Endothelial cell of coronary artery (primary cell): ENCODE results near the gene PKMYT1. TPM values are rescaled to one million over a fixed set of nuclear protein-coding genes. Genes with fewer than 3 reads are reported as not detected.

ENCODE experiments used
- total RNA-seq: library from RNA; depleted of rRNA; stranded (reverse); fragments of >200 nt; gene quantifications from 2 replicates; pipeline ENCODE4 v1.2.3, GENCODE V29; 2014

Gene PKMYT1
- 3.0 and 4.2 TPM in 2 replicates for total RNA-seq

DNA sequence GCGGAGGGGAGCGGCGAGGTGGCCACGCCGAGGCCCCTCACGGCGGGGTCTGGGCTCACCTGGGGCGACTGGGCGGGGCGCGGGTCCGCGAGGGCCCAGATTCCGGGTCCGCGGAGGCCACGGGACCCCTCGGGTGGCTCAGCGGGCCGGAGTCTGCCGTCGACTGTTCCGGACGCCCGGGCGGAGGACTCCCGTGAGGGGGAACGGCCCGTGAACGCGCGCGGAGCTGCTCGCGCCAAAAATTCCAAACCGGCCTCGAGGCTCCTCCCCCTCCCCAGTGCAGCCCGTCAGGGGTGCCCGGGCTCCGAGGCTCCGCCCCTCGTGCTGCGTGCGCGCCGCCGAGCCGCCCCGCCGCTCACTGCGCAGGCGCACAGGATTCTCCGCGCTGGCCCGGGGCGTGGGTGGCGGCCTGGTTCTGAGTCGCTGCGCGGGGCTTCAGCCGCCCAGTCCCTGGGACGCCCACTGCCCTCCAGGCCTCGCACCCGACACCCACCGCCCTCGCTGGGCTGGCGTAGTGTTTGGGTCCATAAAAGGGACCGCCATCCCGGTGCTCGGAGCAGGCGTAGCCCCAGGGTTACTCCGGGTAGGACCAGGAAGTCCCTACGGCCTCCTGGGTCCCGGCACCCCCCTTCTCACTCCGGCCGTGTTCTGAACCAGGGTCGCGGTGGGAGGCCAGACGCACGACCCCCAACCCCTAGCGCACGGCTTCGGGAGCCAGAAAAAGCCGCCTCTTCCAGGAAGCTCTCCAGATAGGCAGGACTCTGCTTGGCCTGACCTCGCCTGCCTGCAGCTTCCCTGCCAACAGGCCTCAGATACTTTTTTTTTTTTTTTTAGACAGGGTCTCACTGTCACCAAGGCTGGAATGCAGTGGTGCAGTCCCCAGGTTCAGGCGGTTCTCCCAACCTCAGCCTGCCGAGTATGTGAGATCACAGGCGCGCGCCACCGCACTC lies at the start of gene PKMYT1:
TSS of gene PKMYT1 (minus strand) at position 220 of the 950 bp plus-strand sequence. CDS start 789 bp downstream, outside the sequence.

DNA sequence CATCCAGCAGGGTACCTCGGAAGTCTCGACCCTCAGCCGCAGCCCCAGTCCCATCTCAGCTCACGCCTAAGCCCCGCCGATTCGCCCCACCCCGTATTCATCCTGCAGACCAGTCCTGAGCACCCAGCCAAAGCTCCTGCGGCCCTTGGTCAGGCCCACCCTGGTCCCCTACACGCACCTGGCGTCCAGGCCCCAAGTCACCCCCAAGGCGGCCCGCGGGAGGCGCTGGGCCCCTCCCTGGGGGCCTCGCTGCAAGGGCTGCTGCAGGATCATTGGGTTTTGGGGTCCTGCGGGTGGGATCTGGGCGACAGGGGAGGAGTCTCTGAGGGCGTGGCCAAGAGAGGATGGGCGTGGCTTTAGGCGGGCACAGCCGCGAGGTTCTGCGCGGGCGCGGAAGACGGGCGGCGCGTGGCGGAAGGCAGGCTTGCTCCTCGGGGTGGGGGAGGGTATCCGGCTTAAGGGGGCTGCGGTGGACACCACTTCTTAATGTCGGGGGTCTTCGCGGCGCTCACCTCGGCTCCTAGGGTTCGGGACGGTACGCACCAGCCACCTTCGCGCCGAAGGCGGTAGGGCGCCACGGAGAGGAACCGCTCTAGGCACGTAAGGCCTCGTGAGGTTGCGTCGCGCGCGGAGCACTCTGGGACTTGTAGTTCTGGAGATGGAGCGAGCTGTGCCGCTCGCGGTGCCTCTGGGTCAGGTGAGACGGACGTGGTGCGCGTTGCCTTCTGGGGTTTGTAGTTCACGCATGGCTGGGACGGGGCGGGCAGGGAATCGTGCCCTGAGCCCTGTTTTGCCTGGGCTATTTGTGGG lies 43.6 kb upstream of the PKMYT1 start, which contains the start of the genes HCFC1R1 and THOC6:
TSS of gene HCFC1R1 (minus strand) at position 274 of the 810 bp plus-strand sequence. CDS start at position 273, 1 bp downstream.
TSS of gene THOC6 (plus strand) at position 367 of the 810 bp plus-strand sequence. CDS start at position 659, 292 bp downstream.

GRCh38 chr16:3020247-3020603 lies 40.0 kb upstream of the PKMYT1 start, which contains the start of gene TNFRSF12A:
TSS of gene TNFRSF12A (plus strand) at chr16:3020368. CDS start at chr16:3020398, 30 bp downstream.

GRCh38 chr16:3017794-3018506 lies 37.7 kb upstream of the PKMYT1 start, which contains the start of gene CLDN6:
TSS of gene CLDN6 (minus strand) at chr16:3018183. CDS start at chr16:3016021, 2,162 bp downstream.

DNA sequence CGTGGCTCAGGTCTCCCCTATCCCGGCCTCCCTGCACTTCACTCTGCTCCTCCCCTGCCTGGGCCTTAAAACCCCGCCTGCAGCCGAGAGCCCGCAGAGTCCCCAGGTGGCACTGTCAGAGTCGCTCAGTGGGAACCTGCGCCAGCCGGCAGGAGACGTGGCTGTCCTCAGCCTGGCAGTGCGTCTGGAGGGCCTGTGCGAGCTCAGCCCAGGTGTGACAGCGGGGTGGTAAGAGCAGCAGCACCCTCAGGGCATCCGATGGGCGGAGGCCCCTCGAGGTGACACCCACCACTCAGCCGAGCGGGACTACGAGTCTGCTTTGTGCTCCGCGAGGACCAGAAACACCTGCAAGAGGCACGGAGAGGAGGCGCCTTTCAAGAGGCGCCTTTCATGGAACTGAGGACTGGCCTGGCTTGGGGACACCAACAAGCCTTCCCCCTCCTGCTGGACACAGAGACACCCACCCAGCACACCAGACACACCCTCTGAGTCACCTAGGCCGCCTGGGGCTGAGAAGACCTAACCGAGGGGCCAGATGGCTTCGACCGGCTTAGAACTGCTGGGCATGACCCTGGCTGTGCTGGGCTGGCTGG lies 32.7 kb upstream of the PKMYT1 start, which contains the start of gene CLDN9:
TSS of gene CLDN9 (plus strand) at position 96 of the 593 bp plus-strand sequence. CDS start at position 536, 440 bp downstream.

GRCh38 chr16:2968738-2969544 lies 11.3 kb downstream of the PKMYT1 start, which contains the start of gene PAQR4:
TSS of gene PAQR4 (plus strand) at chr16:2969348. CDS start at chr16:2969675, 327 bp downstream.

GRCh38 chr16:2963723-2964474 lies 16.3 kb downstream of the PKMYT1 start, which contains the start of gene KREMEN2:
TSS of gene KREMEN2 (plus strand) at chr16:2964275. CDS start at chr16:2964521, 246 bp downstream.

Other genes starting within 250 kb of the PKMYT1 start
- 36.8 and 59.9 TPM in 2 replicates for gene SRRM2, start 227.8 kb downstream of the PKMYT1 start, total RNA-seq
- gene ELOB, start 203.2 kb downstream of the PKMYT1 start, total RNA-seq: 386 and 446 TPM in 2 replicates
- not detected in 2 replicates for gene PRSS33, start 192.9 kb downstream of the PKMYT1 start, total RNA-seq
- gene PRSS41, start 182.0 kb downstream of the PKMYT1 start, total RNA-seq: not detected in 2 replicates
- gene PRSS21, start 163.2 kb downstream of the PKMYT1 start, total RNA-seq: not detected in 2 replicates
- gene ZG16B, start 150.1 kb downstream of the PKMYT1 start, total RNA-seq: 0.09 and 1.9 TPM in 2 replicates
- gene PRSS22, start 122.3 kb downstream of the PKMYT1 start, total RNA-seq: not detected in 2 replicates
- gene FLYWCH2, start 97.2 kb downstream of the PKMYT1 start, total RNA-seq: 36.6 and 50.6 TPM in 2 replicates
- 26.1 and 35.3 TPM in 2 replicates for gene FLYWCH1, start 68.5 kb downstream of the PKMYT1 start, total RNA-seq
- not detected in 2 replicates for gene KREMEN2, start 16.2 kb downstream of the PKMYT1 start, total RNA-seq
- 7.1 and 12.1 TPM in 2 replicates for gene PAQR4, start 11.1 kb downstream of the PKMYT1 start, total RNA-seq
- gene CLDN9, start 32.5 kb upstream of the PKMYT1 start, total RNA-seq: not detected in 2 replicates
- gene CLDN6, start 37.7 kb upstream of the PKMYT1 start, total RNA-seq: not detected in 2 replicates
- 136 and 230 TPM in 2 replicates for gene TNFRSF12A, start 39.9 kb upstream of the PKMYT1 start, total RNA-seq
- 6.1 and 10.1 TPM in 2 replicates for gene HCFC1R1, start 43.5 kb upstream of the PKMYT1 start, total RNA-seq
- 23.6 and 23.8 TPM in 2 replicates for gene THOC6, start 43.6 kb upstream of the PKMYT1 start, total RNA-seq
- gene BICDL2, start 56.5 kb upstream of the PKMYT1 start, total RNA-seq: not detected in 2 replicates
- gene MMP25, start 66.1 kb upstream of the PKMYT1 start, total RNA-seq: under 0.01 TPM in 2 replicates
- gene IL32, start 85.2 kb upstream of the PKMYT1 start, total RNA-seq: 55.7 and 123 TPM in 2 replicates
- 0.19 TPM in 1 of 2 replicates, not detected in the other for gene ZSCAN10, start 118.8 kb upstream of the PKMYT1 start, total RNA-seq
- gene ZNF205, start 132.1 kb upstream of the PKMYT1 start, total RNA-seq: 22.9 and 23.2 TPM in 2 replicates
- 3.4 and 5.6 TPM in 2 replicates for gene ZNF213, start 154.6 kb upstream of the PKMYT1 start, total RNA-seq
- gene OR1F1, start 207.8 kb upstream of the PKMYT1 start, total RNA-seq: 0.18 TPM in 1 of 2 replicates, not detected in the other